H9 (cell line): Measurements from ENCODE around the gene SECTM1. TPM values are rescaled to one million over a fixed set of nuclear protein-coding genes. Genes with fewer than 3 reads are reported as not detected.

Experiments used
- DNase-seq: peaks from one replicate; pipeline ENCODE4 v3.0.0-alpha.2; 2017
- H2AFZ ChIP-seq: one replicate; pipeline ENCODE4 v1.6.1; 2013; ENCODE audit warnings: mild to moderate bottlenecking, low read length, control low read depth, moderate library complexity
- H2AK5ac ChIP-seq: 2 replicates; pipeline ENCODE4 v1.6.1; 2013; ENCODE audit warnings: low read length, control low read depth, mixed read lengths; ENCODE audit not compliant: insufficient read length
- H2BK120ac ChIP-seq: one replicate; pipeline ENCODE4 v1.6.1; 2013; ENCODE audit warnings: low read depth, mild to moderate bottlenecking, low read length, control low read depth, inconsistent platforms; ENCODE audit not compliant: poor library complexity, severe bottlenecking
- H2BK12ac ChIP-seq: 2 replicates; pipeline ENCODE4 v1.6.1; 2013; ENCODE audit warnings: low read length, control low read depth, mixed read lengths, low read depth; ENCODE audit not compliant: insufficient read length
- H2BK15ac ChIP-seq: 2 replicates; pipeline ENCODE4 v1.6.1; 2013; ENCODE audit warnings: low read depth, low read length, control low read depth
- H2BK20ac ChIP-seq: one replicate; pipeline ENCODE4 v1.6.1; 2013; ENCODE audit warnings: low read depth, mild to moderate bottlenecking, low read length, control low read depth, inconsistent platforms; ENCODE audit not compliant: poor library complexity, severe bottlenecking
- H2BK5ac ChIP-seq: 2 replicates; pipeline ENCODE4 v1.6.1; 2013; ENCODE audit warnings: low read length, control low read depth, mixed read lengths; ENCODE audit not compliant: insufficient read length
- H3K14ac ChIP-seq: 2 replicates; pipeline ENCODE4 v1.6.1; 2013; ENCODE audit warnings: low read length, control low read depth; ENCODE audit not compliant: insufficient read depth
- H3K18ac ChIP-seq: 2 replicates; pipeline ENCODE4 v1.6.1; 2013; ENCODE audit warnings: low read depth, mild to moderate bottlenecking, mixed read lengths, low read length, control low read depth; ENCODE audit not compliant: insufficient read length
- H3K23ac ChIP-seq: 2 replicates; pipeline ENCODE4 v1.6.1; 2013; ENCODE audit warnings: low read length, control low read depth, mixed read lengths, low read depth; ENCODE audit not compliant: insufficient read length
- H3K23me2 ChIP-seq: 2 replicates; pipeline ENCODE4 v1.6.1; 2013; ENCODE audit warnings: low read depth, mild to moderate bottlenecking, mixed read lengths, low read length, control low read depth; ENCODE audit not compliant: insufficient read length, poor library complexity, severe bottlenecking
- H3K27ac ChIP-seq: 2 replicates; pipeline ENCODE4 v1.5.1; 2013; ENCODE audit warnings: low read length, control low read depth, mixed read lengths, low read depth; ENCODE audit not compliant: insufficient read length
- H3K27me3 ChIP-seq: 2 replicates; pipeline ENCODE4 v1.6.1; 2013; ENCODE audit warnings: low read length, control low read depth, inconsistent platforms; ENCODE audit not compliant: insufficient read depth
- H3K4ac ChIP-seq: 2 replicates; pipeline ENCODE4 v1.6.1; 2013; ENCODE audit warnings: low read depth, mild to moderate bottlenecking, control low read depth, inconsistent platforms, low read length, moderate library complexity
- H3K4me1 ChIP-seq: 2 replicates; pipeline ENCODE4 v1.6.1; 2013; ENCODE audit warnings: low read length, control low read depth, inconsistent platforms; ENCODE audit not compliant: insufficient read depth
- H3K4me2 ChIP-seq: 2 replicates; pipeline ENCODE4 v1.6.1; 2013; ENCODE audit warnings: low read length, control low read depth, mixed read lengths; ENCODE audit not compliant: insufficient read length, insufficient read depth
- H3K56ac ChIP-seq: 2 replicates; pipeline ENCODE4 v1.6.1; 2013; ENCODE audit warnings: low read depth, mild to moderate bottlenecking, mixed read lengths, low read length, control low read depth; ENCODE audit not compliant: insufficient read length
- H3K79me1 ChIP-seq: 2 replicates; pipeline ENCODE4 v1.6.1; 2013; ENCODE audit warnings: low read depth, mild to moderate bottlenecking, moderate library complexity, low read length, control low read depth, inconsistent platforms; ENCODE audit not compliant: insufficient read depth, poor library complexity, severe bottlenecking
- H3K79me2 ChIP-seq: 2 replicates; pipeline ENCODE4 v1.6.1; 2013; ENCODE audit warnings: low read length, control low read depth, inconsistent platforms; ENCODE audit not compliant: insufficient read depth
- H3K9ac ChIP-seq: 2 replicates; pipeline ENCODE4 v1.6.1; 2013; ENCODE audit warnings: low read length, control low read depth, mixed read lengths; ENCODE audit not compliant: insufficient read length; ENCODE audit errors: extremely low read depth
- H3K9me3 ChIP-seq: one replicate; pipeline ENCODE4 v1.6.1; 2013; ENCODE audit warnings: low read depth, low read length, inconsistent platforms; ENCODE audit not compliant: control insufficient read depth
- H3T11ph ChIP-seq: one replicate; pipeline ENCODE4 v1.6.1; 2013; ENCODE audit warnings: mild to moderate bottlenecking, low read length, control low read depth, inconsistent platforms
- H4K20me1 ChIP-seq: one replicate; pipeline ENCODE4 v1.6.1; 2013; ENCODE audit not compliant: control insufficient read depth, insufficient read length, insufficient read depth
- H4K5ac ChIP-seq: 2 replicates; pipeline ENCODE4 v1.6.1; 2013; ENCODE audit warnings: low read depth, mild to moderate bottlenecking, mixed read lengths, low read length, control low read depth; ENCODE audit not compliant: insufficient read length
- H4K8ac ChIP-seq: replicated peaks from 2 replicates; pipeline ENCODE4 v1.6.1; 2013; ENCODE audit warnings: low read length, control low read depth, mixed read lengths, low read depth; ENCODE audit not compliant: insufficient read length
- H4K91ac ChIP-seq: 2 replicates; pipeline ENCODE4 v1.6.1; 2013; ENCODE audit warnings: low read depth, mild to moderate bottlenecking, moderate library complexity, mixed read lengths, low read length, control low read depth; ENCODE audit not compliant: insufficient read length
- H3K27ac Mint-ChIP-seq, 3 experiments: 2 replicates in 2 of 3; 3 replicates in 1 of 3; pipeline ENCODE4 v1.8.0; 2020 to 2021; ENCODE audit warnings: mixed read lengths in 3 of 3, mild to moderate bottlenecking in 1 of 3, moderate library complexity in 1 of 3
- H3K27me3 Mint-ChIP-seq: 2 replicates; pipeline ENCODE4 v1.8.0; 2021; ENCODE audit warnings: low read depth, mild to moderate bottlenecking, moderate library complexity, mixed read lengths
- H3K36me3 Mint-ChIP-seq, 3 experiments: 2 replicates in 2 of 3; 3 replicates in 1 of 3; pipeline ENCODE4 v1.8.0; 2020 to 2021; ENCODE audit warnings: low read depth in 3 of 3, mixed read lengths in 3 of 3; ENCODE audit not compliant: insufficient read depth in 1 of 3
- H3K4me1 Mint-ChIP-seq, 2 experiments: 2 replicates each; pipeline ENCODE4 v1.8.0; 2020; ENCODE audit warnings: mixed read lengths in 2 of 2
- H3K4me3 Mint-ChIP-seq, 2 experiments: 2 replicates in 1 of 2; 3 replicates in 1 of 2; pipeline ENCODE4 v1.8.0; 2020 to 2021; ENCODE audit warnings: mild to moderate bottlenecking in 2 of 2, mixed read lengths in 2 of 2, moderate library complexity in 1 of 2
- H3K9me3 Mint-ChIP-seq, 2 experiments: 2 replicates in 1 of 2; 3 replicates in 1 of 2; pipeline ENCODE4 v1.8.0; 2020; ENCODE audit warnings: mild to moderate bottlenecking in 2 of 2, mixed read lengths in 2 of 2, moderate library complexity in 1 of 2
- WGBS: extraction: QIAGEN DNeasy Blood & Tissue Kit; methylation state at CpG from one replicate; pipeline ENCODE4 v1.1.7; 2013; ENCODE audit warnings: missing lambda C conversion rate, low lambda C conversion rate, mixed read lengths; ENCODE audit not compliant: insufficient read length; ENCODE audit errors: extremely low coverage; 5-methylcytosine and 5-hydroxymethylcytosine counted together
- total RNA-seq: library from RNA; stranded (reverse); gene quantifications from 2 replicates; pipeline ENCODE4 v1.2.1, GENCODE V29; 2021
- TF ChIP-seq, protein P1 (sequence below): fragments of 200-600 bp; sonication (generic); conservative IDR thresholded peaks from 3 replicates; pipeline ENCODE4 v1.8.0; 2021; ENCODE audit warnings: antibody characterized with exemption, mild to moderate bottlenecking

The SECTM1 gene
- total RNA-seq, 1 experiment from 2014 or later, result 0.28 TPM

- Histone ChIP-seq H2BK20ac (no peak overlapping the region), H3K23me2 (no peaks in the 10 kb centered on the region), H3K9ac (no peak overlapping the region), H4K91ac (no peak overlapping the region), H2AFZ (no peak overlapping the region), H2BK120ac (no peak overlapping the region), H3K4me2 (no peak overlapping the region), H3K18ac (no peak overlapping the region), H2BK5ac (no peak overlapping the region), H3K9me3 (no peaks in the 10 kb centered on the region), H3K27me3 (no peaks in the 10 kb centered on the region), H2BK12ac (no peak overlapping the region), H3T11ph (no peak overlapping the region), H3K4ac (no peak overlapping the region), H2BK15ac (no peak overlapping the region), H2AK5ac (no peak overlapping the region), H3K79me1 (no peaks in the 10 kb centered on the region), H3K23ac (no peak overlapping the region), H4K8ac (no peak overlapping the region), H4K20me1 (peaks cover 6% of the 10 kb centered on the region), H3K14ac (no peak overlapping the region; the same call in 1 of the 2 replicates), H3K56ac (no peak overlapping the region), H3K4me1 (peaks cover 5% of the 10 kb centered on the region; the same call in 1 of the 2 replicates), H3K27ac (no peak overlapping the region), H3K79me2 (no peaks in the 10 kb centered on the region), H4K5ac (no peak overlapping the region)
- peaks cover 18 to 31% of the 10 kb centered on the region in 2 experiments for H3K4me1 Mint-ChIP-seq
- TF ChIP-seq, protein P1, sequence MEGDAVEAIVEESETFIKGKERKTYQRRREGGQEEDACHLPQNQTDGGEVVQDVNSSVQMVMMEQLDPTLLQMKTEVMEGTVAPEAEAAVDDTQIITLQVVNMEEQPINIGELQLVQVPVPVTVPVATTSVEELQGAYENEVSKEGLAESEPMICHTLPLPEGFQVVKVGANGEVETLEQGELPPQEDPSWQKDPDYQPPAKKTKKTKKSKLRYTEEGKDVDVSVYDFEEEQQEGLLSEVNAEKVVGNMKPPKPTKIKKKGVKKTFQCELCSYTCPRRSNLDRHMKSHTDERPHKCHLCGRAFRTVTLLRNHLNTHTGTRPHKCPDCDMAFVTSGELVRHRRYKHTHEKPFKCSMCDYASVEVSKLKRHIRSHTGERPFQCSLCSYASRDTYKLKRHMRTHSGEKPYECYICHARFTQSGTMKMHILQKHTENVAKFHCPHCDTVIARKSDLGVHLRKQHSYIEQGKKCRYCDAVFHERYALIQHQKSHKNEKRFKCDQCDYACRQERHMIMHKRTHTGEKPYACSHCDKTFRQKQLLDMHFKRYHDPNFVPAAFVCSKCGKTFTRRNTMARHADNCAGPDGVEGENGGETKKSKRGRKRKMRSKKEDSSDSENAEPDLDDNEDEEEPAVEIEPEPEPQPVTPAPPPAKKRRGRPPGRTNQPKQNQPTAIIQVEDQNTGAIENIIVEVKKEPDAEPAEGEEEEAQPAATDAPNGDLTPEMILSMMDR, result no peak
- no peaks in the 10 kb centered on the region; a peak in 1 of 7 replicates for H3K36me3 Mint-ChIP-seq
- H3K9me3 Mint-ChIP-seq, result no peaks in the 10 kb centered on the region
- H3K27me3 Mint-ChIP-seq, result peaks cover 22% of the 10 kb centered on the region
- DNase-seq, result no peak
- H3K4me3 Mint-ChIP-seq, result no peak overlapping the region
- WGBS, result no CpG with 5 or more reads among the region's 21 CpGs
- no peak overlapping the region for H3K27ac Mint-ChIP-seq
Observed at GRCh38 chr17:82323514-82324234, 9.9 kb downstream of the SECTM1 start.
